HK-2 (cell line): Measurements from ENCODE around the gene LPCAT1.
"Not testable (repeated sequence)": the region's sequence is repeated elsewhere in the genome, so short reads cannot be mapped to it uniquely, and the experiment has no call there.

Experiments used
- DNase-seq: peaks from one replicate; pipeline ENCODE4 v3.0.0-alpha.2; 2018; ENCODE audit not compliant: unreplicated experiment

LPCAT1 gene

GRCh38 chr5:1541702-1542400 is 18.1 kb upstream of the LPCAT1 start:
- DNase-seq = no peak

DNA sequence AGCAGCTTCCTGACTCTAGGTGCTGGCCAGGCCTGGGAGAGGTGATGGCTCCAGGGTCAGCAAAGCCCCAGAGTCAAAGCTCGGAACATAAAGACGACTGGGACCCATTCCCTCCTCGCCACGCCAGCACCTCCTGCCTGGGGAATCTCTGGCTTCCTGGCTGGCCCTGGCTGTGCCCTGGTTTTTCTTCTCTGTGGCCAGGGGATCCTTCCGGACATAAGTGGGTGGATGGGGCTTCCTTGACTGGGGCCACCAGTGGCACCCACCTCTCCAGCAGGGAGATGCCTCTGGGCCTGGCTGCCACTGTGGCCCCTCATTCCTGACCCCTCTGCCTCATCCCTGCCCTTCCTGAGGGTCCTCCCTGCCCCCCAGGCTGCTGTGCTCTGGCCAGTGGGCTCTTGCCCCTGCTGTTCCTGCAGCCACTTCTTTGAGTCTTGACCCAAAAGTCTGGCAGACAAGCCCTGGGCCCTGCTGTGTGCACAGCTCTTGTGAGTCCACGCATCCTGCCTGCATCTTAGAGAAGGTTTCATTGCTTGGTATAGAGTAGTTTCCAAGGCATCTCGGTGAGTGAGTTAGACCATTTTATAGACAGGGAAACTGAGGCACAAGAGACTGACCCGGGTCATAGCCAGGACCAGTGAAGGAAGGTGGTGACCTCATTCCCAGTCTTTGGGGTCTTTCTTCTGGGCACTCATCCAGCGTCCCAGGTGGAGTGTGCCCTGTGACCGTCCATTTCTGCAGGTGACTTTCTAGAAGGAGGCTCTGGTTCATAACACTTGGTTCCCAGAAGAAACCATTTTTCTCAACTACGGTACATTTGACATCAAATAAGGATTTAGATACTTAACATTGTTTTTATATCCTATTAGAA is 17.3 kb upstream of the LPCAT1 start:
- no peak for DNase-seq

DNA sequence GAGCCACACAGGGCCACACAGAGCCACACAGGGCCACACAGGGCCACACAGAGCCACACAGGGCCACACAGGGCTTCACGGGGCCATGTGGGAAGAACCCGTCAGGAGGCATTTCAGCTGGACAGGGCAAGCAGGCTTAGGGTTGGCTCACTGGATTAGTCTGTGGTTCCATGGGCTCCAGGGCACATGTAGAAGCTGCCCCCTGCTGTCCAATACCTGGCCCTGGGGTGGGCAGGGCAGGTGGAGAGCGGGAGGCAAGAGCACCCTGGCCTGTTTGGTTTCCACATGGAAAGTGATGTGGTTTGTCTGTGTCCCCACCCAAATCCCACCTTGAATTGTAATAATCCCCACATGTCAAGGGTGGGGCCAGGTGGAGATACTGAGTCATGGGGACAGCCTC is 16.4 kb upstream of the LPCAT1 start:
- DNase-seq = no peak

- not testable (repeated sequence) for DNase-seq
Measured at GRCh38 chr5:1539393-1540161, 15.8 kb upstream of the LPCAT1 start.

- DNase-seq = no peak
Measured at GRCh38 chr5:1538741-1539392, 15.1 kb upstream of the LPCAT1 start.

- DNase-seq = no peak
Measured at GRCh38 chr5:1538276-1538675, 14.5 kb upstream of the LPCAT1 start.

DNA sequence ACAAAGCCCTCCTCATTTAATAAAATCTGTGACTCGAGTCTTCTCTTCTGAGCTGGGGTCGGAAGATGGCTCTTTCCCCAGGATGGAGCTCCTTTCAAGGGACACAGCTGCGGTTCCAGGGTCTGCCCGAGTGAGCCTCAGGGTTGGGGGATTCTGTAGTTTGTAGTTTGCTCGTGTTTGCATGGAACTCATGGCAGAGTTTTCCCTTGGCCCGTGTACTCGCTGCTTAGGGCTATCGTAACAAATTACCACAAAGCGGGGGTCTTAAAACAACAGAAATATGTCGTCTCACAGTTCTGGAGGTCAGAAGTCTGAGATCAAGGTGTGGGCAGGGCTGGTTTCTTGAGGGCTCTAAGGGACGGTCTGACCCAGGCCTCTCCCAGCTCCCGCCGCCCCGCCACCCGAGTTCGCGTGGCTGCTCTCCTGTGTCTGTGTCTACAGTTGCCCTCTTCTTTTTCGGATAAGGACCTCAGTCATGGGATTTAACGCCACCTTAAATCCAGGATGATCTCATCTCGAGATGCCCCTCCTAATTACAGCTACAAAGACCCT is 13.9 kb upstream of the LPCAT1 start:
- no peak for DNase-seq

DNA sequence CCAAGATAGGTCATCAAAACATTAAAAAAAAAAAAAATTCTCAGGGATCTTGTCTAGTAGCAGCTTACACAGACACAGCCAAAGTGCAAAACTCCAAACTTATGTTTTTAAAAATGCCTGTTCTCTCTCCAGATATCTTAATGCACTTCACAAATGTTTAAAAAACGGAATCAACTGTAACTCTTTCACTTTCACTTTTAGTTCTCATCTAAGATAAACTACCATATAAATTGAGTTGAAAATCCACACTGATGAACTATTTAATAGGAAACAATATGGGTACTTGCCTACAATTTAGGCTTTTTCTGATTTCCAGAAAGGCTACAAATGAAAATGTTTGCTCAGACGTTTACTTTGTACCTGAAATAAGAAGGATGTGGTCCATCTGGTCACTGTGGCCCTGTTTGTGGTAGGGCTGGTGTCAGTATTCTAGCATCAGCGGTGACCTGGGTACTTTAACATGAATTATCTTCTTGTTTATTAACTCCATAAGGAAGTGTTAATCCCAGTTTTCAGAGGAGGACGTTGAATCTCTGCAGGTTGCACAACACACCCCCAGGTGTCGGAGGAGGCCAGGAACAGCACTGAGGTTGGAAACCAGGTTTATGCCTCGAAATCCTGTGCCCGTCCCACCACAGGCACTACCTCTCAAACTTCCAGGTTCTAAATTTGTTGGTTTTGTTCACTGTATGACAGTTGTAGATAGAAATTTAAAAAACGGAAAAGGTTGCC is 13.3 kb upstream of the LPCAT1 start:
- DNase-seq = no peak

GRCh38 chr5:1536322-1536845 is 12.6 kb upstream of the LPCAT1 start:
- DNase-seq = no peak

DNA sequence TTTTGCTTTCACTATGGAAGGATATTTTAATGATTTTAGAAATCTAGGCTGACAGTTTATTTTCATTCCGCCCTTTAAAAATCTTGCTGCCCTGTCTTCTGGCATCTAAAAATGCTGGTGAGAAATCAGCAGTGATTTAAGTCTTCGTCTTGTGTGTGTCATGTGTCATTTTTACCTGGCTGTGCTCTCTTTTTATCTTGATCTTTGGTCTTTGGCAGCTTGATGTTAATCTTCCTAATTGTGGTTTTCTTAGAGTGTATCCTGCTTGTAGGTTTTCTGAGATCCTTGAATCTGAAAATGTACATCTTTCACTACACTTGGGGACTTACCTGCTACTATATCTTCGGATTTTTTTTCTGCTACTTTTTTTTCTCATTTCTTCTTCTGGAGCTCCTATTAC is 11.9 kb upstream of the LPCAT1 start:
- no peak for DNase-seq

DNA sequence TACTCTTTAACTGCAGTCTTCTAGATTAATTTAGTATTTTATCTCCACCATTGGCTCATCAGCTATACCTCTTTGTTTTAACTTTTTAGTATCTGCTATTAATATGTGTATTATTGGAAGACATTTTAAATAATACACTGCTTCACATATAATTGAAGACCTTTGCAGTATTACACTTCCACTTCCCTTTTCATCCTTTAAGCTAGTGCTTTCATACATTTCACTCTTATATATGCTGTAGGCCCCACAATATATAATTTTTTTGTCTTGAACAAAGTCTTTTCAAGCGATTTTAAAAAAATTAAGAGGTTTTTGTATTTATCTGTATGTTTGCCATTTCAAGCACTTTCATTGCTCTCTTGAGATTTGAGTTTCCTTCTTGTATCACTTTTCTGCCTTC is 8.6 kb upstream of the LPCAT1 start:
- DNase-seq = no peak

GRCh38 chr5:1529498-1529897 is 5.7 kb upstream of the LPCAT1 start:
- DNase-seq = no peak

GRCh38 chr5:1527533-1528205 is 3.9 kb upstream of the LPCAT1 start:
- no peak for DNase-seq

DNA sequence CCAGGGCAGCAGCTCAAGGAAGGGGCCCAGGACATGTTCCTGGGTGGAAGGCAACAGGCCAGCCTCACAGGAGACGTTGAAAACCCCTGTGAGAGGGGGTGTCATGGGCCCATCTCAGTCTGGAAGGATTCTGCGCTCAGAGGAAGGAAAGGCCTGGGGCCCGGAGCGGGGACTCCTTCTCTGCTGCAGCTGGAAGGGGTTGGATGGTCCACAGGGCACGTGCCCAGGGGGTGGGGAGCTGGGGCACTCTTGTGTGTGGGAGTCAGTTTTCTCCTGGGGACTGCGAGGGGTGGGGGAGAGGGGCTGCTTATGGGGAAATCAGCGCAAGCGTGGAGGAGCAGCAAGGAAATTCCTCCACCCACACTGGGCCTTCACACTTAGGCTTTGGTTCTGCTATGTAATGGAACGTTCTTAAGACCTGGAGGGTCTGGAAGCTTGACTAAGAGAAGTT is 2.9 kb upstream of the LPCAT1 start:
- DNase-seq = no peak

- no peak for DNase-seq
Measured at GRCh38 chr5:1526190-1526631, 2.5 kb upstream of the LPCAT1 start.

DNA sequence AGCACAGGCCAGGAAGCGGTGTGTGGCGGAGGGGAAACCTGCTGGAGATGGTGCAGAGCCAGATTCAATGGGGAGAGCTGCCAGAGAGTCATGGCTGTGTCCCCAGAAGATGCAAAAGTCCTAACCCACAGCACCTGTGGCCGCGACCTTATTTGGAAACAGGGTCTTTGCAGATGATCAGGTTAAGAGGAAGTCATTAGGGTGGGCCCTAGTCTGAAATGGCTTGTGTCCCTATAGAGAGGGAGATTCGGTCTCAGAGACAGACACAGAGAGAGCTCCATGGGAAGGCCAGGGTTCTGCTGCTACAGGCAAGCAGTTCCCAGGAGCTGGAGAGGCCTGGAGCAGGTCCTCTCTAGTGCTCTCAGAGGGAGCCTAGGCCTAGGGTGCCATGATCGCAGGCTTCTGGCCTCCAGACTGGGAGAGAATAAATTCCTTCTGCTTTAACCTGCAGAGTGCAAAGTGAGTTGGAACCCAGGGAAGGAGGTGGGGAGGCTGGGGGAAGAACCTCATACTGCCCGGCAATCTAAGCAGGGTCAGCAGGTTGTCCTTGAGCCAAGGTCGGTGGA is 1.9 kb upstream of the LPCAT1 start:
- no peak for DNase-seq

GRCh38 chr5:1524799-1525623 is 1.3 kb upstream of the LPCAT1 start:
- no peak for DNase-seq

DNA sequence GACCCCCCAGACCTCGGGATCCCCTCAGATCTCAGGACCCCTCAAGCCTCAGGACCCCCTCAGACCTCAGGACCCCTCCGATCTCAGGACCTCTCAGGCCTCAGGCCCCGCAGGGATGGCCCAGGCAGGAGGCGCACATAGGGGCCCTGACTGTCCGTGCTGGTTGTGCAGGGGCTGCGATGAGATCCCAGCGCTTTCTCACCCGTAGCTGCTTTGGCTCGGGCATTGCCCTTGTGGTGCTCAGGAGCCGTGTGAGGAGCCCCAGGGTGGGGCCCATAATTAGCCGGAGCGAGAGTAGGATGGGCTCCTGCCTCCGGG is 680 bp upstream of the LPCAT1 start:
- DNase-seq = no peak

GRCh38 chr5:1523480-1523792 is 324 bp downstream of the LPCAT1 start:
- no peak for DNase-seq
